Activated T-cell treated with anti-CD3 and anti-CD28 coated beads, Interleukin-2, amount 50 U/mL, for 4 hours (primary cell): ENCODE results near the gene CDK5RAP2. TPM values are rescaled to one million over a fixed set of nuclear protein-coding genes. Genes with fewer than 3 reads are reported as not detected.
"Not testable (repeated sequence)": the region's sequence is repeated elsewhere in the genome, so short reads cannot be mapped to it uniquely, and the experiment has no call there.

ENCODE experiments used
- ATAC-seq, 2 donors: fragments of 200-7000 bp; cut with Tn5 transposase; one replicate each; pipeline ENCODE4 v1.10.0; 2021
- DNase-seq: peaks from one replicate; pipeline ENCODE4 v3.0.0-alpha.2; 2020
- H3K27me3 Mint-ChIP-seq: one replicate; pipeline ENCODE4 v1.8.0; 2021; ENCODE audit warnings: low read depth, mixed read lengths
- H3K36me3 Mint-ChIP-seq: one replicate; pipeline ENCODE4 v1.8.0; 2022; ENCODE audit warnings: mixed read lengths; ENCODE audit not compliant: insufficient read depth
- H3K4me1 Mint-ChIP-seq: one replicate; pipeline ENCODE4 v1.8.0; 2021; ENCODE audit warnings: low read depth, mixed read lengths
- H3K4me3 Mint-ChIP-seq: one replicate; pipeline ENCODE4 v1.8.0; 2021; ENCODE audit warnings: mild to moderate bottlenecking, moderate library complexity, mixed read lengths
- H3K9me3 Mint-ChIP-seq: one replicate; pipeline ENCODE4 v1.8.0; 2021; ENCODE audit warnings: mixed read lengths
- total RNA-seq, 3 donors: library from RNA; stranded (reverse); gene quantifications; one replicate each; pipeline ENCODE4 v1.2.1, GENCODE V29; 2021

Gene CDK5RAP2
- total RNA-seq, 3 donors from 2014 or later, result 34.2 to 36.2 (median 35.1) TPM

DNA sequence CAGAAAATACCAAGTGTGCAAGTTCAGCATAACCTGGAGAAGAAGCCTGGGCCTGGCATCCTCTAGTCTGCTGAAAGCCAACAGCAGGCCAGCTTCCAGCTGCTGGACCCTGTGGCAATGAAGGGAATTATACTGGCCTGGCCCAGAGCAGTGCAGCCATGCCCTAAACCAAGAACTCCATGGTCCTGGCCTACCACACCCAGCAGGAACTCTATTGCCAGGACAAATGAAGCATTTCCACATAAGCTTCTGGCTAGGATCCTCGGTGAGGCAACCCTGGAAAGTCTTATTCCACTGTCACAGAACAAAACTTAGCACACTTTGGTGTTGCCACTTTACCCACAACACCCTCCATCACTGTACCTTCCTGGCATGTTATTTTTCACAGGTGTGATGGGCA lies 35.5 kb downstream of the CDK5RAP2 start:
- DNase-seq (no peak), ATAC-seq (no peak)
- H3K4me3 Mint-ChIP-seq, result no peak overlapping the region
- H3K36me3 Mint-ChIP-seq, result peaks cover 55% of the 10 kb centered on the region
- no peaks in the 10 kb centered on the region for H3K27me3 Mint-ChIP-seq
- no peaks in the 10 kb centered on the region for H3K4me1 Mint-ChIP-seq
- no peaks in the 10 kb centered on the region for H3K9me3 Mint-ChIP-seq

DNA sequence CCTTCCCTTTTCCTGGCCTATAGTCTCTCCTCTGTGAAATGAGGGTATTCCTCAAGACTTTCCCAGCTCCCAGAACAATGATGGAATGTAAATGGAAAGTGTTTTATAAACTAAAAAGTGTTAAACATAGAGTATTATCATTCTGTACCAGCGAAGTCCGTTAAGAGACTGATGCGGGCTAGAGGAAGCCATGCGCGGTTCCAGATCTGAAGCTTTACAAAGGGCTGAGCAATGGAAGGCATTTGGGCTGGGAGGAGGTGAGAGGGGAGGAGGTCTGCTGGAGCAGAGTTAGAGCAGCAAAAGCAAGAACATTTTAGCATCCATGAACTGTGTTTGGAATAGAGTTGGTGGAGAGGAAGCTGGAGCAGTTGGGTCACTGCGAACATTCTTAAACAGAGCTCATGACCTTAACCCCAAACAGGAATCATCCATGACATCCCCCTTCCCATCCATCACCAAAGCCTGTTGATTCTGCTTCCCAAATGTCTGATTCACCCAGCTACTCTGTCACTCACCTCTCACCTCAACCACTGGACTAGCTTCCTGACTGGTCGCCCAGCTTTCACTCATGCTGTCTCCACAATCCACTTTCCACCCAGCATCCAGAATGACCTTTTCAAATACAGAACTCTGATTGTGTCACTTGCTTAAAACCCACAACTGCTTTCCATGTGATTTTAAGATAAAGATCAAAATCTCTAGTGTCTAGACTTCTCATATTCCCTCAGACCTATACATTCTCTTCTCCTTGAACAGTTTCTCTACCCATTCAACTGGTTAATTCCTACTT lies 37.1 kb downstream of the CDK5RAP2 start:
- Mint-ChIP-seq H3K4me1 (no peaks in the 10 kb centered on the region), H3K9me3 (no peaks in the 10 kb centered on the region), H3K36me3 (peaks cover 56% of the 10 kb centered on the region), H3K27me3 (no peaks in the 10 kb centered on the region), H3K4me3 (no peak overlapping the region)
- ATAC-seq (no peak), DNase-seq (no peak)

DNA sequence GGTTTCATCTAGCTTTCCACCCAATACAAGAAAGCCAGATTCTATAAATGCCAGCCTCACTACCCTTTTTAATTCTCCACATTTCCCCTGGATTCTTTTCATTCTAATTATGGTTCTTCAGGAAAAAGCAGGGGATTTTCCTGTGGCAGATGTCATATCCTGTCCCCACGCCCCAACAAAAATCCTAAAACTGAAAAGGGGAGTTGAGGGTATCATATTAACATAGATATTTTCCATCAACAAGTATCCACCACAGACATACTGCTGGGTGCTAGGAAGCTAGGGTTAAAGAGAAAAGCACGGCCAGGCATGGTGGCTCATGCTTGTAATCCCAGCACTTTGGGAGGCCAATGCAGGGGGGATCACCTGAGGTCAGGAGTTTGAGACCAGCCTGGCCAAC lies 38.0 kb downstream of the CDK5RAP2 start:
- Mint-ChIP-seq H3K27me3 (no peaks in the 10 kb centered on the region), H3K4me1 (no peaks in the 10 kb centered on the region), H3K4me3 (no peak overlapping the region), H3K36me3 (peaks cover 57% of the 10 kb centered on the region), H3K9me3 (no peaks in the 10 kb centered on the region)
- ATAC-seq (no peak), DNase-seq (no peak)

DNA sequence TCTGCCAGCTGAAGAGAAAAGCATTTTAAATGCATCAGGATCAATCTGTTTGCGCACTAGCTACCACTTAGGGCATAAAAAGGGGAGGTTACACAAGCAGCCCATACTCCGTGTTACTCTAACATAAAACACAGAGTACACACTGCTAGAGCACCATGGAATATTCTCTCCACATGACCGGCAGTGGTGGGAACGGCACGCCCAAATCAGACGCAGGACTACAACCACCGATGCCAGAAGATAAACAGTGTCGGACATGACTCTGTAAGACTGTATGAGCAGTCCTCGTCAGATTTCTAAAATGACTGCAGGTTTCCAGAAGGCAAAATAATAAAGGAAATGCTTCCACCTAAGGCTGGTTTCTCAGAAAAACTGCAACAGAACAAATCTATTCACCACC lies 40.0 kb downstream of the CDK5RAP2 start:
- no peak overlapping the region for H3K4me3 Mint-ChIP-seq
- ATAC-seq, result no peak
- peaks cover 56% of the 10 kb centered on the region for H3K36me3 Mint-ChIP-seq

DNA sequence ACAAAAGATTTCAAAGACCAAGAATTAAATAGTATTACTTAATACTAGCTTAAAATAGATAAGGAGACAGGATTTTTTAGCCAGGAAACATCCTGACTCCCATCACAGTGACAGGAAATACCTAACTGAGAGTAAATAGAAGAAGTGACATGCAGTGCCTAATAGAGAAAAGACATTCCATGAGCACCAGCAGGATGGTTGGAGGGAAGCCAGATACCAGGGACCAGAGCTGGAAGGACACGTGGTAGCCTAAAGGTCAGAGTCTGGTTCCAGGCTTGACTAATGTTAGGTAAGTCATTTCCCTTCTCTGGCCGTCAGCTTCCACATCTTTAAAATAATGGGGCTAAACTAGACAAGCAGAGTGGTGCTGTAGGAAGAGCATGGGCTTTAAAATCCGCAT lies 41.6 kb downstream of the CDK5RAP2 start:
- no peak for DNase-seq
- Mint-ChIP-seq H3K4me3 (no peak overlapping the region), H3K4me1 (peaks cover 2% of the 10 kb centered on the region), H3K27me3 (no peaks in the 10 kb centered on the region), H3K36me3 (peaks cover 54% of the 10 kb centered on the region), H3K9me3 (no peaks in the 10 kb centered on the region)
- ATAC-seq, result no peak

More for the DNA sequence above, 40.0 kb downstream of the CDK5RAP2 start:
- no peaks in the 10 kb centered on the region for H3K27me3 Mint-ChIP-seq
- DNase-seq, result no peak
- no peaks in the 10 kb centered on the region for H3K4me1 Mint-ChIP-seq
- H3K9me3 Mint-ChIP-seq, result no peaks in the 10 kb centered on the region

DNA sequence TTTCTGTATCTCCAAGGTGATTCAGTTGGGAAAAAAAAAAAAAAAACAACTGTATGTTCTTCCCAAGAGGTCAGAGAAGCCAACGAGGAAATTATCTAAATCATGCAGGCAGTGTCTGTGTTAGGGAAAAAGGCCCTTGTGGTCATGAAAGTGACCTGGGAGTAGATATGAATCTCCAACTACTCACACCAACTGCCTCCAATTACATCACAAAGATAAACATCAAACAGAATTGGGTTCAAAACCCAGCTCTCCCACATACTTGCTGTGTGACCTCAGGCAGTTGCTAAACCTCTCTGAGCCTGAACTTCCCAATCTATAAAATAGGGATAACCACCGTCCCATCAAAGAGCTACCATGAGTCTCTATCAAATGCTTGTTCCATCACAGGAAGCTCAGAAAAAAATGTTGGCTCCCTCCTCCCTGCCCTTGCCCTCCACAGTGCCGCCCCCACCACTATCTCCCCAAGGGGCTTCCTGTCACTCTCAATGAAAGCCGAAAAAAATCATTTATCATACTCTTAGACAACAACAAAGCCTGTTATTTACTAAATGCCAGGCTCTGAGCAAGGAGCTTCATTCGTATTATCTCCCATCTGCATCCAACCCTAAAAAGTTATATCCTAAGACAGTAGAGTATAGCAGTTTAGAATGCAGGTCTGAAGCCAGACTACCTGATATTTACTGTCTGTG lies 42.9 kb downstream of the CDK5RAP2 start:
- Mint-ChIP-seq H3K4me3 (no peak overlapping the region), H3K9me3 (no peaks in the 10 kb centered on the region), H3K36me3 (peaks cover 57% of the 10 kb centered on the region), H3K4me1 (peaks cover 2% of the 10 kb centered on the region), H3K27me3 (no peaks in the 10 kb centered on the region)
- DNase-seq (no peak), ATAC-seq (no peak)

DNA sequence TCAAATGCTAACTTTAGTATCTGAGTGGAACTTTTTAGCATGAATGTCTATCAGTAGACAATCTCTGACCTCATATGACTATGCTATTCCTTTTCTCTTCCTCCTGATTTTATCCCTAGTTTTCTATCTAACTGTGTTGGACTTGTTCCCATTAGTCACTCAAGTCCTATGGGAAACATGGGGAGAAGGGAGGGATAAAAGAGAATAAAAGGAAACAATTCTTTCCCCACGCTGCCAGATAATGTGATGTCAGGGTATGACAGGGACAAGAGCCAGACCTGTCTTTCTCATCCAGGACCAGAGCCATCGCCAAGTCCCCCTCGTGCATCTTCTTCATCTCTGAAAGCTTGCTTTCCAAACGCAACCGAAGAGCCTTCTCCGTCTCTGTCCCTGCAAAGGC lies 43.9 kb downstream of the CDK5RAP2 start:
- peaks cover 60% of the 10 kb centered on the region for H3K36me3 Mint-ChIP-seq
- ATAC-seq (no peak), DNase-seq (no peak)
- H3K9me3 Mint-ChIP-seq, result no peaks in the 10 kb centered on the region
- H3K27me3 Mint-ChIP-seq, result no peaks in the 10 kb centered on the region
- no peak overlapping the region for H3K4me3 Mint-ChIP-seq
- H3K4me1 Mint-ChIP-seq, result peaks cover 2% of the 10 kb centered on the region

DNA sequence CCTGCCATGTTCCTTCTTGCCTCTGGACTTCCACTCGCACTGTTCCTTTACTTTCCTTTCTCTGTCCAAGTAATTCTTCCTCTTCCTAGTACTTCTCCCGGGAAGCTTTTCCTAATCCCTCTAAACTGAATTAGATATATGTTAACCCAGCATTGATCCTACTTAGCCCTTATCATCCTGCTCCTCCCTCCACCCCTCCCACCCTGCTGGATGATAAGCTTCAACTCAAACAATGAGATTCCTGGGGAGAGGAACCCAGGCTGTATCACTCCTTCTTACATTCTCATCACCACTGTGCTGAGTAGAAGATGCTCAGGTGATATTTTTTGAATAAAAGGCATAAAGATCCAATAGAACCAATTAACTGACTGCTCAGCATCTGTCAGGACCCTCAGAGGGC lies 45.7 kb downstream of the CDK5RAP2 start:
- ATAC-seq (no peak), DNase-seq (no peak)
- no peaks in the 10 kb centered on the region for H3K9me3 Mint-ChIP-seq
- peaks cover 66% of the 10 kb centered on the region for H3K36me3 Mint-ChIP-seq
- no peaks in the 10 kb centered on the region for H3K27me3 Mint-ChIP-seq
- no peak overlapping the region for H3K4me3 Mint-ChIP-seq
- H3K4me1 Mint-ChIP-seq, result peaks cover 2% of the 10 kb centered on the region

DNA sequence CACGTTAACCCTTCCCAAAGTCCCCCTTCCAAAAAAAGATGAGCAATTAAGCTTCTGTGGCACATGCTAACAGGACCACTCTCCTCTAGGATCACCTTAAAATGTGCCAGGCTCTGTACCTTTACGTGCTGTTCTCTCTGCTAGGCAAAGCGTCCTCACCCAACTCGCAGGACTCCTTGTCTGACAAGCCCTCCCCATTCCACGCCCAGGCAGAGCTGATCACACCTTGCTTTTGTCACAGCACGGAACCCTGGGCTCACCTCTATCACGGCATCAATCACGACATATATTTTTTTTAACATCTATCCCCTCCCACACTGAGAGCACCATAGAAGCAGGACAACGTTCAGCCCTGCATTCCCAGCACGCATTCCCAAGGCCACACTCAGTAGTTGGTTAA lies 47.1 kb downstream of the CDK5RAP2 start:
- Mint-ChIP-seq H3K9me3 (no peaks in the 10 kb centered on the region), H3K4me1 (peaks cover 2% of the 10 kb centered on the region), H3K4me3 (no peak overlapping the region), H3K27me3 (no peaks in the 10 kb centered on the region), H3K36me3 (peaks cover 76% of the 10 kb centered on the region)
- DNase-seq (no peak), ATAC-seq (no peak)

DNA sequence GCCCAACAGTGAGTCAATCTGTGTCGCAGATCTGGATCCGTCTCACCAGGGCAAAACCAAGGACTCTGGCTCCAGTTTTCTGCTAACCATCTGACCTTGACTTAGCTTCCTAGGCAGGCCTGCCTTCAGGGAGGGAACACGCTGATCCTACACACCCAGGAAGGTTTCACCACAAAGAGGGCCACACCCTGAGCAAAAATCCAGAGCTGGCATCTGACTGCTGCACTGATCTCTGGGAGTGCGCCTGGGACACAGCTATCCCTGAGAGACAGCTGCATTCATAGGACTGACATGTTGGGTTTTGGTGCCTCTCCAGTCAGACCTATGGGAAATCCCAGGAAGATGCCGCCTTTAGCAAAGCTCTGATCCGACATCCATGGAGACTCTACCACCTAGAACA lies 47.5 kb downstream of the CDK5RAP2 start:
- Mint-ChIP-seq H3K4me3 (no peak overlapping the region), H3K36me3 (peaks cover 80% of the 10 kb centered on the region), H3K9me3 (no peaks in the 10 kb centered on the region), H3K27me3 (no peaks in the 10 kb centered on the region), H3K4me1 (peaks cover 2% of the 10 kb centered on the region)
- no peak for DNase-seq
- no peak for ATAC-seq

DNA sequence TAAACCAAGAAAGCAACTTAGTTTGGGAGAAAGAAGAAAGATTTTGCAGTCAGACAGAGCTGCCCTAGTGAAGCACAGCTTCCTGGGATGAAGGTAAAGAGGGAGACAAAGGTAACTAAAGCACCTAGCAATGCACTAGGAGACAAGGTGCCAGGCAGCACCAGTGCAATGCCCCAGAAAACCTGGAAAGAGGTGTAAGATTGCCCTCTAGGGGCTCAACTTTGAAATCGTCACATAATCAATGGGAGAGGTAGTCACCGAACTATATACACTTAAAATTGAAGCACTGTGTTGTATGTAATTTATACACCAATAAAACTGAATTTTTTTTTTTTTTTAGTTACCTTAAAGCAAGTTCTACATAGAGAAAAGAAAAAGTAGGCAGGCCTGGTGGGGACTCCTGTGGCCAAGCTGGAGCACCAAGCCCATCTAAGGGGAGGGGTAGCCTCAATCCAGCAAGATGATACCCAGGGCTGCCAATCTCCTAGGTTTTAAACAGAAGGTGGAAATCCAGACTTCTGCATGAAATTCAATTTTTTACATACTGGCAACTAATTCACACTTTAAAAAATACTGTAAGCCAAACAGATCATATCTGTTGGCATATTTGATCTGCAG lies 48.2 kb downstream of the CDK5RAP2 start:
- no peaks in the 10 kb centered on the region for H3K9me3 Mint-ChIP-seq
- no peak for DNase-seq
- no peaks in the 10 kb centered on the region for H3K27me3 Mint-ChIP-seq
- H3K4me3 Mint-ChIP-seq, result no peak overlapping the region
- H3K4me1 Mint-ChIP-seq, result peaks cover 2% of the 10 kb centered on the region
- no peak for ATAC-seq
- H3K36me3 Mint-ChIP-seq, result peaks cover 80% of the 10 kb centered on the region

DNA sequence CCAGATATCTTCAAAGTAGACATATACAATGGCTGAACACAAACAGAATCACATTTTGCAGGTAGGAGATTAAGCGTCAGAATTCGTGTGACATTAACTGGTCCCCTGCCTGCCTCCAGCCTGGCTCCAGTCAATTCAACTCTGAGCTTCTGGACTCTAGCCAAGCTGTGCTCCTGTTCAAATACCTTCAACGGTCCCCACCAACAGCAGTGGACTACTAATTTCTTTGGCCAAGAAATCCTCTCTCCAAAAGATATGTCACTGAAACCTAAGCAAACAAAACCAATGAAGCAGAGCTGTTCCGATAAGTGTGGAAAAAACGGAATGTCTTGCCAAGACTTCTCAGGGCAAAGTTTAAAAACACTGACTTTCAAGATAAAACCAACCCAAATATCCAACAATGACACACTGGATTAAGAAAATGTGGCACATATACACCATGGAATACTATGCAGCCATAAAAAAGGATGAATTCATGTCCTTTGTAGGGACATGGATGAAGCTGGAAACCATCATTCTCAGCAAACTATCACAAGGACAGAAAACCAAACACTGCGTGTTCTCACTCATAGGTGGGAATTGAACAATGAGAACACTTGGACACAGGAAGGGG lies 49.6 kb downstream of the CDK5RAP2 start:
- not testable (repeated sequence) for H3K4me3 Mint-ChIP-seq, ATAC-seq, DNase-seq, H3K9me3 Mint-ChIP-seq, H3K27me3 Mint-ChIP-seq, H3K4me1 Mint-ChIP-seq
- H3K36me3 Mint-ChIP-seq, result peaks cover 85% of the 10 kb centered on the region

DNA sequence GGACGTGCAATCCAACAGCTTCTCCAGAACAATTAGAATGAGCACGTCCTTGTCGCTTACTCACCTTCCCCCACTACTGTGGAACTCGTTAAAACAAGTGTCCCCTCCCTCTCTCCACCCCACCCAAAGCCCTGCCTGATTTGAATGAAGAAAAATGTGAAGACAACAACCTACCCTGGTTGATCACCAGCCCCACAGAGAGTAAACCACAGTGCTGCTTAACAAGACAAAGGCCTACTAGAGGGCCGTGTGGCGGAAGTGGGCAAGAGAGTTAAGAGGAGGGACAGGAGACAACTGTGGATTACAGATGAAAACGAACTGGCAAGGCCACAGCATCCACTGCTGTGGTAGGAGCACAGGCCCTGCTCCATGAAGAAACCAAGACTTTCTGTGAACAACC lies 51.1 kb downstream of the CDK5RAP2 start:
- peaks cover 83% of the 10 kb centered on the region for H3K36me3 Mint-ChIP-seq
- ATAC-seq, result no peak
- H3K4me3 Mint-ChIP-seq, result no peak overlapping the region
- H3K4me1 Mint-ChIP-seq, result peaks cover 1% of the 10 kb centered on the region
- no peak for DNase-seq
- H3K9me3 Mint-ChIP-seq, result no peaks in the 10 kb centered on the region
- H3K27me3 Mint-ChIP-seq, result no peaks in the 10 kb centered on the region

DNA sequence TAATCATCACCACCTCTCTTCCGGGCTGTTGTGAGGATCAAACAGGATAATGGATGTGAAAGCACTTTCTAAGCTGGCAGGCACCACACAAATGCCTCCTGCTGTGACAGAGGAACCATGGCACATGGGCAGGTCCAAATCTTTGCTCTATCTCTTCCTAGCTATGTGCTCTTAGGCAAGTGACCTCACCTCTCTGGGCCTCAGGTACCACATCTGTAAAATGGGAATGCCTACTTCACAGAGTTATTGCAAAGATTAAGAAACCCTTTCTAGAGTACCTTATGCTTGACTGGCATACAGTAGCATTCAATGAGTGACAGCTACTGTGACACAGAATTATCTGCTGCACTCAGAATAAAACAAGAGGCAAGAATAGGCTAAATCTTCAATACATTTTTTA lies 51.6 kb downstream of the CDK5RAP2 start:
- H3K4me3 Mint-ChIP-seq, result no peak overlapping the region
- H3K27me3 Mint-ChIP-seq, result no peaks in the 10 kb centered on the region
- no peaks in the 10 kb centered on the region for H3K4me1 Mint-ChIP-seq
- DNase-seq, result no peak
- no peaks in the 10 kb centered on the region for H3K9me3 Mint-ChIP-seq
- ATAC-seq, result no peak
- peaks cover 84% of the 10 kb centered on the region for H3K36me3 Mint-ChIP-seq
